Natural killer cell (primary cell): ENCODE data around the gene FLNA. TPM values are rescaled to one million over a fixed set of nuclear protein-coding genes. Genes with fewer than 3 reads are reported as not detected.
A peak's percentile ranks its signal among the peaks of the same experiment; 100 is the strongest.

Source experiments
- ATAC-seq, 3 donors: fragments of 150-1000 bp in 2 of 3; fragments of 200-7000 bp in 1 of 3; cut with Tn5 transposase; 1 replicate in 1 of 3; 2 replicates in 2 of 3; pipeline ENCODE4 v1.10.0; 2021; ENCODE audit warnings: mild to moderate bottlenecking in 2 of 3, moderate library complexity in 2 of 3
- DNase-seq, 2 donors: peaks; one replicate each; pipeline versions ENCODE4 v3.0.0 to v3.0.0-alpha.2; 2013 to 2021; ENCODE audit warnings: mixed read lengths in 1 of 2
- H3K27ac ChIP-seq: one replicate; pipeline ENCODE4 v1.5.1; 2013; ENCODE audit warnings: mild to moderate bottlenecking, low read length
- H3K27me3 ChIP-seq: one replicate; pipeline ENCODE4 v1.6.1; 2013; ENCODE audit warnings: low read length; ENCODE audit not compliant: control insufficient read depth, insufficient read depth
- H3K36me3 ChIP-seq: one replicate; pipeline ENCODE4 v1.6.1; 2013; ENCODE audit warnings: low read length; ENCODE audit not compliant: control insufficient read depth, insufficient read depth
- H3K4me1 ChIP-seq: one replicate; pipeline ENCODE4 v1.6.1; 2013; ENCODE audit warnings: low read length; ENCODE audit not compliant: control insufficient read depth, insufficient read depth
- H3K4me3 ChIP-seq: one replicate; pipeline ENCODE4 v1.5.1; 2013; ENCODE audit warnings: low read length
- H3K9me3 ChIP-seq: one replicate; pipeline ENCODE4 v1.6.1; 2013; ENCODE audit warnings: low read length; ENCODE audit not compliant: control insufficient read depth, insufficient read depth
- H3K27ac Mint-ChIP-seq, 2 donors: one replicate each; pipeline ENCODE4 v1.8.0; 2022; ENCODE audit warnings: mild to moderate bottlenecking in 2 of 2, mixed read lengths in 2 of 2, moderate library complexity in 1 of 2
- H3K27me3 Mint-ChIP-seq, 2 donors: one replicate each; pipeline ENCODE4 v1.8.0; 2022; ENCODE audit warnings: low read depth in 2 of 2, mixed read lengths in 2 of 2
- H3K36me3 Mint-ChIP-seq: one replicate; pipeline ENCODE4 v1.8.0; 2022; ENCODE audit warnings: mixed read lengths
- H3K4me1 Mint-ChIP-seq, 2 donors: one replicate each; pipeline ENCODE4 v1.8.0; 2022; ENCODE audit warnings: mixed read lengths in 2 of 2
- H3K4me3 Mint-ChIP-seq: one replicate; pipeline ENCODE4 v1.8.0; 2022; ENCODE audit warnings: mild to moderate bottlenecking, moderate library complexity, mixed read lengths
- H3K9me3 Mint-ChIP-seq, 2 donors: one replicate each; pipeline ENCODE4 v1.8.0; 2022; ENCODE audit warnings: mixed read lengths in 2 of 2
- CTCF ChIP-seq: fragments of 200-600 bp; IDR thresholded peaks from one replicate; pipeline ENCODE4 v1.8.0; 2022; ENCODE audit warnings: antibody characterized with exemption
- WGBS: methylation state at CpG from one replicate; pipeline ENCODE4 v1.1.7; 2013; ENCODE audit warnings: missing lambda C conversion rate; ENCODE audit not compliant: insufficient coverage; 5-methylcytosine and 5-hydroxymethylcytosine counted together
- intact Hi-C: fragments of 100-400 bp; cut with micrococcal nuclease; formaldehyde crosslinking; loops from one replicate; pipeline ENCODE4 v1.14.2; 2022
- total RNA-seq, 4 donors: library from RNA; stranded (reverse); fragments of 120-200 nt in 1 of 4; gene quantifications; one replicate each; pipeline versions ENCODE4 v1.2.3 to v1.2.4, GENCODE V29; 2013 to 2022

FLNA gene
- total RNA-seq, 3 donors from 2014 or later (not counting 1 experiment from before 2014, with no cell fraction given) = 2,872 to 3,483 (median 2,927) TPM

- Histone ChIP-seq H3K4me1 (peaks cover 87% of the 10 kb centered on the region), H3K27me3 (no peaks in the 10 kb centered on the region), H3K9me3 (no peaks in the 10 kb centered on the region), H3K27ac (peak overlapping the region; percentile 88), H3K36me3 (peaks cover 76% of the 10 kb centered on the region), H3K4me3 (no peak overlapping the region)
- Mint-ChIP-seq H3K36me3 (no peaks in the 10 kb centered on the region), H3K4me3 (peak overlapping the region; percentile 50), H3K27me3 (no peaks in the 10 kb centered on the region), H3K27ac (peak overlapping the region; percentile 98 to 100), H3K9me3 (no peaks in the 10 kb centered on the region), H3K4me1 (peaks cover 25 to 36% of the 10 kb centered on the region in 2 donors)
- DNase-seq (peak in 1 of 2 donors; percentile 27), ATAC-seq (no peak)
- intact Hi-C loops = no loop called here
- TF ChIP-seq CTCF = no peak
- 49% methylated on average over 17 of the region's 19 CpGs for WGBS
Measured at GRCh38 chrX:154350429-154351182, 23.8 kb downstream of the FLNA start.

- H3K27me3 Mint-ChIP-seq = no peaks in the 10 kb centered on the region
Measured at GRCh38 chrX:154349979-154350378, 24.5 kb downstream of the FLNA start.

GRCh38 chrX:154349359-154349935, 25.0 kb downstream of the FLNA start:
- 59% methylated on average over 19 of the region's 19 CpGs for WGBS
- no peaks in the 10 kb centered on the region for H3K27me3 Mint-ChIP-seq

More at GRCh38 chrX:154349979-154350378, 24.5 kb downstream of the FLNA start:
- peak overlapping the region; percentile 88 for H3K27ac ChIP-seq
- H3K36me3 ChIP-seq = peaks cover 69% of the 10 kb centered on the region
- Mint-ChIP-seq H3K27ac (peak overlapping the region; percentile 98 to 100), H3K9me3 (no peaks in the 10 kb centered on the region), H3K36me3 (no peaks in the 10 kb centered on the region), H3K4me3 (no peak overlapping the region), H3K4me1 (peaks cover 25 to 36% of the 10 kb centered on the region in 2 donors)
- no peak for TF ChIP-seq CTCF
- no peaks in the 10 kb centered on the region for H3K9me3 ChIP-seq
- intact Hi-C loops = loop anchor here (10.0 kb wide), 1 partner anchor 45 kb away; the partner anchor contains the start of gene RPL10
- peaks cover 81% of the 10 kb centered on the region for H3K4me1 ChIP-seq
- no peaks in the 10 kb centered on the region for H3K27me3 ChIP-seq
- WGBS = 85% methylated on average over 15 of the region's 15 CpGs
- ATAC-seq (no peak), DNase-seq (peak in 1 of 2 donors; percentile 21)
- H3K4me3 ChIP-seq = no peak overlapping the region

More at GRCh38 chrX:154349359-154349935, 25.0 kb downstream of the FLNA start:
- Mint-ChIP-seq H3K27ac (peak overlapping the region; percentile 98 to 100), H3K36me3 (no peaks in the 10 kb centered on the region), H3K9me3 (no peaks in the 10 kb centered on the region), H3K4me1 (peaks cover 25 to 36% of the 10 kb centered on the region in 2 donors), H3K4me3 (peak overlapping the region; percentile 61)
- Histone ChIP-seq H3K27ac (peak overlapping the region; percentile 88), H3K9me3 (no peaks in the 10 kb centered on the region), H3K4me3 (no peak overlapping the region), H3K36me3 (peaks cover 64% of the 10 kb centered on the region), H3K4me1 (peaks cover 76% of the 10 kb centered on the region), H3K27me3 (no peaks in the 10 kb centered on the region)
- ATAC-seq (peak in 1 of 3 donors; percentile 10), DNase-seq (peak; percentile 35 to 42)
- intact Hi-C loops = loop anchor here (10.0 kb wide), 1 partner anchor 45 kb away; the partner anchor contains the start of gene RPL10
- TF ChIP-seq CTCF = no peak
